Activated CD4-positive, alpha-beta T cell treated with anti-CD3 and anti-CD28 coated beads, Interleukin-2, amount 50 U/mL, for 1 hour (primary cell): Measurements from ENCODE around the gene MTAP.
"Not testable (repeated sequence)": the region's sequence is repeated elsewhere in the genome, so short reads cannot be mapped to it uniquely, and the experiment has no call there.

Source experiments
- DNase-seq: peaks from one replicate; pipeline ENCODE4 v3.0.0-alpha.2; 2020

Gene MTAP

GRCh38 chr9:21931428-21931827 lies 129.0 kb downstream of the MTAP start:
- DNase-seq, result no peak

GRCh38 chr9:21933281-21933680 lies 130.8 kb downstream of the MTAP start:
- no peak for DNase-seq

DNA sequence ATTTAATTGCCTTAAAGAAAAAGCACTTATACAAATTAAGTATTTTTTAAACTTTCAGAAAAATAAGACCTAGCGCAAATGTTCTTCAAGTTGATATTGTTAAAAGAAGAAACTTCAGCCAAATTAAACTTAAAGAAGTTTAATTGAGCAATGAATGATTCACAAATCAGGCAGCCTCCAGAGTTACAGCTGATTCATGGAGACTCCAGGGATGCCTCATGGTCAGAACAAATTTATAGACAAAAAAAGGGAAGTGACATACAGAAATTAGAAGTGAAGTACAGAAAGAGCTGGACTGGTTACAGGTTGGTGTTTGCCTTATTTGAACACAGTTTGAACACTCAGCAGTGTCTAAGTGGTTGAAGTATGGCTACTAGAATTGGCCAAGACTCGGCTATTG lies 131.4 kb downstream of the MTAP start:
- no peak for DNase-seq

GRCh38 chr9:21935631-21936030 lies 133.2 kb downstream of the MTAP start:
- no peak for DNase-seq

DNA sequence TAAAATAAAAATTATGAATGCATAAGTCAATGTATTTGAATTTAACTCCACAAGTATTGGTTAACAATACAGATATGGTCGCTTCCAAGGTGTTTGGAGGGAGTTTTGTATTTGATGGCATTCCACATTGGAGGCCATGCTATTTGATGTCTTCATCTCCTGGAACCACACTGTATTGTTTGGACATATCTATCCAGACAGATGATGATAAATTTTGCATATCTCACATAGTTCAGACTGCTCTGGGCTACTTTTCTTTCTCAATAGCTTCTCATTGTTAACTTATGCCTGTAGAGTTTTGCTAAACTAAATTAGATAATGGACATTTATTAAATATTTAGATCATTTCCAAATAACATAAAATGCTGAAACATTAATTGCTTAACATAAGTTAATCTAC lies 133.7 kb downstream of the MTAP start:
- no peak for DNase-seq

DNA sequence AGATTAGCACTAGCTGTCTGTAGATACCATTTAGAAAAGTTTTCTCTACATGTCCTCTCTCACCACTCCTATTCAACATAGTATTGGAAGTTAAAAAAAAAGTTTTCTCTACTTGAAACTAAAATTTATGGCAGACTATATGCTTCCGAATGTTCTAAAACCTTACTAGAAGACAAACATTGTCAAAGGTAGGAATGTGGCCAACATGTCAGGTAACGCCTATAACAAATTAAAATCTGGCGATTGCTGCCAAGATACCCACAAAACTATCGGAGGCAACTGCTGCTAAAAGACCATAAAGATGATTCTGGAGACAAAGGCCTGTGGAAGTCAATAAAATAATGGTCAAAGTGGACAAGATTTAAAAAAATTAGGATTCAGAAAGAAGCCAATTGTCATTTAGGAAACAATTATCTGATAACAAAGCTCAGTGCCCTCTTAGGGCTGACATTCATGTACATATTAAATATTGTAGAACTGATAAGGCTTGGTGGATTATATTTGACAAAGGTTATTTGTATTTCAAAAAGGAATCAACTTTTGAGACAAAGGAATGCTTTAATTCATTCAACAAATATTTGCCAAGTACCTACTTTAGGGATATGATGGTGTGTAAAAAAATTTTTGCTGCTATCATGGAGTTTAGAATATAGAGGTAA lies 139.0 kb downstream of the MTAP start:
- DNase-seq, result no peak

DNA sequence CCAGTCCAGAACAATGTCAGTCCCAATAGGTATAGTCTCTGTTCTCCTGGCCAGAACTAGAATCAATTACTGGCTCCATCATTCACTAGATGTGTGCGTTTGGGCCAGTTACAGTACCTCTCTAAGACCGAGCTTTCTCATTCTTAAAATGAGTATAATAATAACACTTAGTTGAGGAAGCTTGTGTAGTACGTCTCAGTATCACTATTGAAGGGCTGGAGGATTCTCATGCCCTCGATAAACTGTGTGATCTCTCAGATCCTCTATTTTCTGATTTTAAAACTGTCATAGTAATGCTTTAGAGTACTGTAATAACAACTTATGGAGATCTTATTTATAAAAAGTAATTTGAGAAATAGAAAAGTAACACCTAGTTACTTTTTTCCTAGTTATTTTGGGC lies 141.0 kb downstream of the MTAP start:
- DNase-seq, result no peak

- no peak for DNase-seq
Observed at GRCh38 chr9:21945606-21946005, 143.2 kb downstream of the MTAP start.

DNA sequence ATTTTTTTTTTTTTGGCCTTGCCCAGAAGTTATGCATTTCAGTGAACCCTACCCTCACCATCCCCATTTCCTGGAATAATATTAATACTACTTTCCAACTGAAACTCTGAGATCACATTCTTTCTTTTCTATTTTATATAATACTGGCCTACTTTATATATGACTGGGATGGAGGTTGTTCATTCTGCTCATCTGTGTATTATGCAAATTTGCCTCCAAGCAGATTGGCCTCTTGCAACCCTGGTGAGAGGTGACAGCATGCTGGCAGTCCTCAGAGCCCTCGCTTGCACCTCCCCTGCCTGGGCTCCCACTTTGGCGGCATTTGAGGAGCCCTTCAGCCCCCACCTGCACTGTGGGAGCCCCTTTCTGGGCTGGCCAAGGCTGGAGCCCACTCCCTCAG lies 156.4 kb downstream of the MTAP start:
- no peak for DNase-seq

- not testable (repeated sequence) for DNase-seq
Observed at GRCh38 chr9:21959268-21959667, 156.8 kb downstream of the MTAP start.

DNA sequence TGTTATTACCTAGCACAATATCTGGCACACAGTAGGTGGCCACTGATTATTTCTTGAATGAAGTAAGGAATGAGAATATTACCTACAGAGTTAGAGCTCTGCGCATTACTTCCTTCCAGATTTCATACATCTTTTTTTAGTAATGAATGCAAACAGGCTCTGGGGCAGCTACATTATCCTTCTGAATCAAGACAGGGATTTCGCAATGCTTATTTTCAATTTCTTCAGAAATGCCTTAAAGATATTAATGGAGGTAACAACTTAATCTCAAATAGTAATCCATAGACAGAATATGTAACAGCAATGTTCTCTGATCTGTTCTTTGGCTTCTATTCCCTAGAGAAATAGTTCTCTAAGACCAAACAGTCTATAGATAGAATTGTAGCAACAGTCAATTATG lies 159.1 kb downstream of the MTAP start:
- DNase-seq, result no peak

DNA sequence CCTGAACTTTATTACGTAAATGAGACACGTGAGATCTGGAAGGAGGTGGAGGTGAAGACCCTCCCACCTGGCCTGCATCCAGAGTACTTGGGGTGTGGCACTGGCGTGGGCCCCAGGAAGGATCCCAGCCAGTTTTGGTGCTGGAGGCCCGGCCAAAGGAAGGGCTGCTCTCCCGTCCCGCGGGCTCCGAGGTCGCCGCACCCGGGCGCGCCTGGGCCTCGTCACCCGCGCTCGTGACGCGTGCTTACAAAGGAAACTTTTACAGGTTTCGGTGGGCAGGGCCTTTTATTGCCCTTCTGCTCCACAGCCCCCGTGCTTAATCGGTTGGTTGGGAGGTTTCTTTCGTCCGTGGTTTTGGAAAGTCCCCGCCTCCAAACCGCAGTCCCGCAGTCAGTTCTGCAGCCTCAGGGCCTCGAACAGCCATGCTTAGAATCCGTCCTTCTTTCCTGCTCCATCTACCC lies 162.5 kb downstream of the MTAP start:
- peak; percentile 59 for DNase-seq

DNA sequence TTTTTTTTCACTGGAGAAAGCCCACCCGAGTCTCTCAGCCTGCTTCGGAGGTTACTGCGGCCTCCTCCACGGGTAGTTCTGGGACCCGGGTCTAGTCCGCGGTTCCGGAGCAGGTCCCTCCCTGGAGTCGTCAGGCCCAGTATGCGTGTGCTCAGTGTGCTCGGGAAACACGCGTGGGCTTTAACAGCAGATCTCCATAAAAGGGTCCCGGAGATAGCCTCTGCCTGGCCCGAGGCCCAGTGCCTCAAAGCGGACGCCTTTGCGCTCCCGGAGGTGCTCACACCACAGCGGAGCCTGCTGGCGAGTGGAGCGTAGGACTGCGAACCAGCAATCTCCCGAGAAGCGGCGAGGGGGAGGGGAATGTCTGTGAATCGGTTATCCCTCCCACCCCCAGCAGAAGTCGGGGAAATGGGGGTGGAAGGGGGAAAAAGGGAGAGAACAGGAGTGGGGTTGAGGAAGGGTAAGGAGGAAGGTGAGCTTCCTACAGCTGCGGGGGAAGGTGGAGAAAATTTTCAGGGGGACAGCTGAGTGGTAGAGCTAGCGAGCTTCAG lies 163.0 kb downstream of the MTAP start:
- peak; percentile 33 for DNase-seq

- no peak for DNase-seq
Observed at GRCh38 chr9:21966140-21966851, 163.9 kb downstream of the MTAP start.

GRCh38 chr9:21967169-21967568 lies 164.7 kb downstream of the MTAP start:
- DNase-seq, result no peak

- DNase-seq, result no peak
Observed at GRCh38 chr9:21967702-21968101, 165.3 kb downstream of the MTAP start.

- DNase-seq, result no peak
Observed at GRCh38 chr9:21968331-21969010, 166.0 kb downstream of the MTAP start.

- no peak for DNase-seq
Observed at GRCh38 chr9:21969011-21969940, 166.8 kb downstream of the MTAP start.

GRCh38 chr9:21969951-21970799 lies 167.7 kb downstream of the MTAP start:
- DNase-seq, result no peak

DNA sequence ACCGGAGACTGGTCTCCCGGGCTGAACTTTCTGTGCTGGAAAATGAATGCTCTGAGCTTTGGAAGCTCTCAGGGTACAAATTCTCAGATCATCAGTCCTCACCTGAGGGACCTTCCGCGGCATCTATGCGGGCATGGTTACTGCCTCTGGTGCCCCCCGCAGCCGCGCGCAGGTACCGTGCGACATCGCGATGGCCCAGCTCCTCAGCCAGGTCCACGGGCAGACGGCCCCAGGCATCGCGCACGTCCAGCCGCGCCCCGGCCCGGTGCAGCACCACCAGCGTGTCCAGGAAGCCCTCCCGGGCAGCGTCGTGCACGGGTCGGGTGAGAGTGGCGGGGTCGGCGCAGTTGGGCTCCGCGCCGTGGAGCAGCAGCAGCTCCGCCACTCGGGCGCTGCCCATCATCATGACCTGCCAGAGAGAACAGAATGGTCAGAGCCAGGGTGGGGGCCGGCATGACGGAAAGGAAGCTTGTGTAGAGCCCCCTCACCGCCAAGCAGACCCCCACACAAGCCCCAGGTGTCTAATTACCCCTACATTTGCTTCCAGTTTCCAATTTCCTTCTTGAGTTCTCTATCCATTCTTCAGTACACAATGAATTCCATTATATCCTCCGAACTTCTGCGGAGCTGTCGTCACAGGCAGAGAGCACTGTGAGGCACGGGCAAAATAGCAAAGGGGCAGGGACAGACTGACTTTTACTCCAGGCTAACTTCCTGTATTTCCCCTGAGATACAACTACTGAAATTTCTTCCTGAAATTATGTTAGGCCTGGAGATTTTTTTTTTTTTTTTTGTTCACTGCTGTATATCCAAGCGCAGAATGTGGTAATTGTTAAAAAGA lies 168.6 kb downstream of the MTAP start:
- no peak for DNase-seq

DNA sequence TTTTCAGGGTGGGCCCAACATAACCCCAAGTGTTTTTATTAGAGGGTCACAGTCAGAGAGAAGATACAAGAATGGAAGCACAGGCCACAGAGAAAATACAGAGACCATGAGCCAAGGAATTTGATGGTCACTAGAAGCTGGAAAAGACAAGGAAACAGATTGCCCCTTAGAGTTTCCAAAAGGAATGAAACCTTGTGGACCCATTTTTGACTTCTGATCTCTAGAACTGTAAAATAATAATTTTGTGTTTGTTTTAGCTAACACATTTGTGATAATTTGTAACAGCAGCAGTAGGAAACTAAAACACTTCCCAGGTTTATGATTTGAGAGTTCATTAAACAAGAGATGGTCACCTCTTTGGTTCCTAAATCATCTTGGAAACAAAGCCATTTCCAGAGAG lies 169.9 kb downstream of the MTAP start:
- DNase-seq, result no peak
